Right lobe of liver (tissue), 6 donors: ENCODE data around the gene CKMT2. TPM values are rescaled to one million over a fixed set of nuclear protein-coding genes. Genes with fewer than 3 reads are reported as not detected.
A peak's percentile ranks its signal among the peaks of the same experiment; 100 is the strongest.
"Not testable (repeated sequence)": the region's sequence is repeated elsewhere in the genome, so short reads cannot be mapped to it uniquely, and the experiment has no call there.

ENCODE experiments used
- ATAC-seq, 4 donors: fragments of 200-7000 bp; cut with Tn5 transposase; one replicate each; pipeline ENCODE4 v1.9.1; 2020; ENCODE audit warnings: mild to moderate bottlenecking in 4 of 4, moderate library complexity in 4 of 4
- DNase-seq, 3 donors: peaks; one replicate each; pipeline ENCODE4 v3.0.0-alpha.2; 2020
- H3K27ac ChIP-seq, 3 donors: fragments of 200-600 bp; one replicate each; pipeline ENCODE4 v1.8.0; 2022
- H3K27me3 ChIP-seq, 2 donors: fragments of 200-600 bp; one replicate each; pipeline ENCODE4 v1.8.0; 2022
- H3K36me3 ChIP-seq, 4 donors: fragments of 200-600 bp; sonication (generic) in 1 of 4; one replicate each; pipeline versions ENCODE4 v1.5.1 to v1.8.0; 2017 to 2022; ENCODE audit warnings: control low read depth in 1 of 4
- H3K4me1 ChIP-seq, 4 donors: fragments of 200-600 bp; sonication (generic) in 1 of 4; one replicate each; pipeline versions ENCODE4 v1.5.1 to v1.8.0; 2017 to 2022; ENCODE audit warnings: control low read depth in 1 of 4
- H3K4me3 ChIP-seq, 3 donors: fragments of 200-600 bp; one replicate each; pipeline ENCODE4 v1.8.0; 2022
- H3K9me3 ChIP-seq, 4 donors: fragments of 200-600 bp; sonication (generic) in 1 of 4; one replicate each; pipeline versions ENCODE4 v1.5.1 to v1.8.0; 2017 to 2022; ENCODE audit warnings: control low read depth in 1 of 4
- POLR2A ChIP-seq: fragments of 450-650 bp; IDR thresholded peaks from one replicate; pipeline ENCODE4 v1.6.1; 2017; ENCODE audit warnings: antibody characterized with exemption, mild to moderate bottlenecking
- WGBS: methylation state at CpG from one replicate; pipeline ENCODE4 v1.1.6; 2018; ENCODE audit warnings: low coverage, low lambda C conversion rate; ENCODE audit not compliant: insufficient coverage; ENCODE audit errors: missing lambda C conversion rate; 5-methylcytosine and 5-hydroxymethylcytosine counted together
- intact Hi-C, 2 donors: fragments of 100-400 bp; cut with DNase I; formaldehyde crosslinking; loops; one replicate each; pipeline versions ENCODE4 v1.11.2 to v1.14.1; 2022
- total RNA-seq, 6 experiments: library from RNA; depleted of rRNA in 2 of 6; stranded (reverse); fragments of >200 nt in 2 of 6; fragmentation: NEBNext Ultra II Directional in 3 of 6; extraction: Animal tissue kit (Norgen Biotek cat#: 25700) in 3 of 6; gene quantifications; one replicate each; pipeline versions ENCODE4 v1.1.0 to v1.2.4, GENCODE V29; 2016 to 2023
- TF ChIP-seq, protein P1 (sequence below), 4 donors: fragments of 200-600 bp in 3 of 4; fragments of 450-650 bp in 1 of 4; IDR thresholded peaks; one replicate each; pipeline versions ENCODE4 v1.5.1 to v1.8.0; 2016 to 2022; ENCODE audit warnings: antibody characterized with exemption in 4 of 4, mild to moderate bottlenecking in 2 of 4
- donor health status: DM: no; HTN: yes; CAD: no.
- donor health status: DM: no; HTN: no; CAD: no.
- donor health status: DM: no; HTN: no; CAD: no.
- donor health status: DM: no; HTN: yes; CAD: no.
- donor health status: DM: no; HTN: yes; CAD: no.

Gene CKMT2
- total RNA-seq, 6 experiments from 2014 or later: 0.39 to 1.8 (median 0.80) TPM

DNA sequence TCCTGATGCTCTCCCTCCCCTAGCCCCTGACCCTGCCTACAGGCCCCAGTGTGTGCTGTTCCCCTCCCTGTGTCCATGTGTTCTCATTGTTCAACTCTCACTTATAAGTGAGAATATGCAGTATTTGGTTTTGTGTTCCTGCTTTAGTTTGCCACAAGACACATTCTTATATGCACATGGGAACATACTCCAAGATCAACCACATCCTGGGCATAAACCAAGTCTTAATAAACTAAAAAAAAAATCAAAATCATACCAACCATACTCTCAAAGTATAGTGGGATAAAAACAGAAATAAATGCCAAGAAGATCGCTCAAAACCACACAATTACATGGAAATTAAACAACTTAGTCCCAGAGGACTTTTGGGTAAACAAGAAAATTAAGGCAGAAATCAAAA, 57.0 kb downstream of the CKMT2 start:
- DNase-seq (no peak), ATAC-seq (no peak)
- Histone ChIP-seq H3K36me3 (no peaks in the 10 kb centered on the region), H3K4me1 (no peaks in the 10 kb centered on the region), H3K9me3 (peaks cover 0 to 11% (median 4%) of the 10 kb centered on the region in 4 donors), H3K4me3 (no peak overlapping the region), H3K27me3 (no peaks in the 10 kb centered on the region), H3K27ac (no peak overlapping the region)
- intact Hi-C loops: no loop called here
- 89% methylated on average over 1 of the region's 1 CpG for WGBS
- TF ChIP-seq POLR2A: no peak
- TF ChIP-seq, protein P1, sequence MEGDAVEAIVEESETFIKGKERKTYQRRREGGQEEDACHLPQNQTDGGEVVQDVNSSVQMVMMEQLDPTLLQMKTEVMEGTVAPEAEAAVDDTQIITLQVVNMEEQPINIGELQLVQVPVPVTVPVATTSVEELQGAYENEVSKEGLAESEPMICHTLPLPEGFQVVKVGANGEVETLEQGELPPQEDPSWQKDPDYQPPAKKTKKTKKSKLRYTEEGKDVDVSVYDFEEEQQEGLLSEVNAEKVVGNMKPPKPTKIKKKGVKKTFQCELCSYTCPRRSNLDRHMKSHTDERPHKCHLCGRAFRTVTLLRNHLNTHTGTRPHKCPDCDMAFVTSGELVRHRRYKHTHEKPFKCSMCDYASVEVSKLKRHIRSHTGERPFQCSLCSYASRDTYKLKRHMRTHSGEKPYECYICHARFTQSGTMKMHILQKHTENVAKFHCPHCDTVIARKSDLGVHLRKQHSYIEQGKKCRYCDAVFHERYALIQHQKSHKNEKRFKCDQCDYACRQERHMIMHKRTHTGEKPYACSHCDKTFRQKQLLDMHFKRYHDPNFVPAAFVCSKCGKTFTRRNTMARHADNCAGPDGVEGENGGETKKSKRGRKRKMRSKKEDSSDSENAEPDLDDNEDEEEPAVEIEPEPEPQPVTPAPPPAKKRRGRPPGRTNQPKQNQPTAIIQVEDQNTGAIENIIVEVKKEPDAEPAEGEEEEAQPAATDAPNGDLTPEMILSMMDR (IDR thresholded peaks at IDR 0.05): no peak

DNA sequence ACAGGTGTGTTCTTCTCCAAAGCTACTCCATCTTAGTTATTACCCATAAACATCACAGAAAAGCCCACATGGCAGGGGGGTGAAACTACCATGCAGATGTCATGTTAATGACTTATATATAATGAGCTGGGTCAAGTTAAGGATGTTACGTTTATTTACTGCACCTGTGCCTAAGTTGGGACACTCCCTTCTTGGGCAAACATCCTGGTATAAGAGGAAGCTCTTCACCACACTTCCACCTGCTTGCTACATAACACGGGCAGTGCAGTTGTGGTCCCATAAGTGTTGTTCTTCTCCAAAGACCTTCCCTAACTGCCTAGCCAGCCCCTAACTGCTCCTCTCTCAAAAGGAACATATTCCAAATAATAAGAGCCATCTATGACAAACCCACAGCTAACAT, 59.0 kb downstream of the CKMT2 start:
- Histone ChIP-seq H3K9me3 (peaks cover 0 to 11% (median 4%) of the 10 kb centered on the region in 4 donors), H3K4me1 (no peaks in the 10 kb centered on the region), H3K27me3 (no peaks in the 10 kb centered on the region), H3K36me3 (no peaks in the 10 kb centered on the region), H3K27ac (no peak overlapping the region), H3K4me3 (no peak overlapping the region)
- DNase-seq: no peak
- intact Hi-C loops: no loop called here
- WGBS: 71% methylated on average over 2 of the region's 2 CpGs
- TF ChIP-seq, protein P1 (IDR thresholded peaks at IDR 0.05): no peak
- ATAC-seq: no peak

DNA sequence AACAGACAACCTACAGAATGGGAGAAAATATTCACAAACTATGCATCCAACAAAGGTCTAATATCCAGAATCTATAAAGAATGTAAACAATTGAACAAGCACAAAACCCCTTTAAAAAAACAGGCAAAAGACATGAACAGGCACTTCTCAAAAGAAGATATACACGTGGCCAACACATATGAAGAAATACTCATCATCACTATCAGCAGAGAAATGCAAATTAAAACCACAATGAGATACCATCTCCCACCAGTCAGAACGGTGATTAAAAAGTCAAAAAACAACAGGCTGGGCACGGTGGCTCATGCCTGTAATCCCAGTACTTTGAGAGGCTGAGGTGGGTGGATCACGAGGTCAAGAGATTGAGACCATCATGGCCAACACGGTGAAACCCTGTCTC, 60.9 kb downstream of the CKMT2 start:
- H3K4me1 ChIP-seq, H3K36me3 ChIP-seq, H3K4me3 ChIP-seq, DNase-seq, H3K27me3 ChIP-seq, H3K27ac ChIP-seq, ATAC-seq, intact Hi-C loops: not testable (repeated sequence)
- H3K9me3 ChIP-seq: peaks cover 0 to 11% (median 4%) of the 10 kb centered on the region in 4 donors
- 86% methylated on average over 5 of the region's 5 CpGs for WGBS

DNA sequence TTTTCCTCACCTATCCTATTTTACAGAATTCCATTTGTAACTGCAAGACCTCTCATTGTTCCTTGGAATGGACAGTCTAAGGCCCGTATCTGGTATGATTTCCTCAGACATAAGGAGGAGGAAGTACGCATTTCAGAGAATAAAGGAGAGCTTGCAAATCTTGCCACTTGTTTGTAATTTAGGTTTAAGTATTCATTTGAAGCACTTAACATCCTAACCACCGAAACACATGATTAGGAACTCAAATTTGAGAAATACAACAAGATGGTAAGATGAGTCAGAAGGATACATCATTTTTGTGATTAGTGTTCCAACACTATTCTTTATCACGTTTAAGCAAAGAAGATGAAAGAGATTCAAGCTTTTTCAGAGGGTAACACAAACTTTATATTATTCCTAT, 64.4 kb downstream of the CKMT2 start:
- Histone ChIP-seq H3K4me3 (no peak overlapping the region), H3K27me3 (no peaks in the 10 kb centered on the region), H3K36me3 (no peaks in the 10 kb centered on the region), H3K27ac (no peak overlapping the region), H3K9me3 (peaks cover 0 to 2% (median under 1%) of the 10 kb centered on the region in 4 donors), H3K4me1 (peaks cover 0 to 24% (median 4%) of the 10 kb centered on the region in 4 donors)
- WGBS: 57% methylated on average over 4 of the region's 4 CpGs
- DNase-seq (no peak), ATAC-seq (no peak)
- intact Hi-C loops: no loop called here
- TF ChIP-seq, protein P1 (IDR thresholded peaks at IDR 0.05): no peak
- TF ChIP-seq POLR2A: no peak

DNA sequence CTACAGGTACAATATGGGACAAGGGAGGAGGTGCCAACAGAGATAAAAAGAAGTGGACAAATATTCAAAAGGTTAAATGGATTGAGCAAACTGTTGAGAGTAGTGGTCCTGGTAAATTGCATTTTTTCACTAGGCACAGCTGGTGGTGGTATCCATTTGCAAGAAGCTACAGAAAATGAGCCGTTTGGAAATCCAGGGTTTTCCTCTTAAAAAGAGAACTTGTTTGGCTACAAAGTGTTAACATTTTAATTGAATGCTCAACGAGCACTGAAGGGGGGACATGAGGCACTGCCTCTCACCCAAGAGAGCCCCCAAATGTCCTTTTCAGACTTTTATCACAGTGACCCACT, 67.8 kb downstream of the CKMT2 start:
- Histone ChIP-seq H3K4me3 (peak overlapping the region; percentile 67 to 76 (median 75)), H3K4me1 (peaks cover 0 to 40% (median 4%) of the 10 kb centered on the region in 4 donors), H3K36me3 (no peaks in the 10 kb centered on the region), H3K9me3 (no peaks in the 10 kb centered on the region), H3K27ac (peak overlapping the region; percentile 91 to 93 (median 92)), H3K27me3 (no peaks in the 10 kb centered on the region)
- TF ChIP-seq, protein P1 (IDR thresholded peaks at IDR 0.05): no peak
- TF ChIP-seq POLR2A: no peak
- ATAC-seq (peak in 3 of 4 donors; percentile 1 to 23 (median 2)), DNase-seq (no peak)
- intact Hi-C loops: no loop called here
- WGBS: 0% methylated on average over 2 of the region's 2 CpGs
